Measurements from ENCODE around the gene SEL1L.
"Not testable (repeated sequence)": the region's sequence is repeated elsewhere in the genome, so short reads cannot be mapped to it uniquely, and the experiment has no call there.

The SEL1L gene

GRCh38 chr14:81464253-81465002 lies 69.2 kb downstream of the SEL1L start:
- no peaks in the 10 kb centered on the region for H3K27me3 ChIP-seq (ENCODE audit: control insufficient read depth, insufficient read depth, low read length)
- peak overlapping the region; percentile 73 for H2AFZ ChIP-seq
- H3K4me2 ChIP-seq (ENCODE audit: low read length), result peak overlapping the region; percentile 75
- no peaks in the 10 kb centered on the region for H3K79me2 ChIP-seq
- peak; percentile 88 for TF ChIP-seq CTCF (IDR thresholded peaks at IDR 0.05)
- no peak overlapping the region for H3K9ac ChIP-seq
- H3K36me3 ChIP-seq (ENCODE audit: control insufficient read depth, insufficient read depth, low read length), result no peaks in the 10 kb centered on the region
- no peaks in the 10 kb centered on the region for H3K4me1 ChIP-seq
- H3K9me3 ChIP-seq (ENCODE audit: control insufficient read depth, low read length), result no peaks in the 10 kb centered on the region
- H3K4me3 ChIP-seq (ENCODE audit: low read depth, low read length), result peak overlapping the region; percentile 50
- no peak overlapping the region for H3K27ac ChIP-seq

GRCh38 chr14:81462356-81462755 lies 71.3 kb downstream of the SEL1L start:
- H3K9ac ChIP-seq; H3K4me2 ChIP-seq (ENCODE audit: low read length); H3K79me2 ChIP-seq; H3K27me3 ChIP-seq (ENCODE audit: control insufficient read depth, insufficient read depth, low read length); H3K4me3 ChIP-seq (ENCODE audit: low read depth, low read length); H3K9me3 ChIP-seq (ENCODE audit: control insufficient read depth, low read length); H3K27ac ChIP-seq; H2AFZ ChIP-seq; H3K36me3 ChIP-seq (ENCODE audit: control insufficient read depth, insufficient read depth, low read length); H3K4me1 ChIP-seq: not testable (repeated sequence)

GRCh38 chr14:81459912-81460311 lies 73.7 kb downstream of the SEL1L start:
- no peaks in the 10 kb centered on the region for H3K9me3 ChIP-seq (ENCODE audit: control insufficient read depth, low read length)
- no peak overlapping the region for H2AFZ ChIP-seq
- TF ChIP-seq CTCF (IDR thresholded peaks at IDR 0.05), result no peak
- H3K27ac ChIP-seq, result no peak overlapping the region
- no peak overlapping the region for H3K4me3 ChIP-seq (ENCODE audit: low read depth, low read length)
- no peak overlapping the region for H3K4me2 ChIP-seq (ENCODE audit: low read length)
- H3K9ac ChIP-seq, result no peak overlapping the region
- no peaks in the 10 kb centered on the region for H3K79me2 ChIP-seq
- H3K27me3 ChIP-seq (ENCODE audit: control insufficient read depth, insufficient read depth, low read length), result no peaks in the 10 kb centered on the region
- H3K36me3 ChIP-seq (ENCODE audit: control insufficient read depth, insufficient read depth, low read length), result no peaks in the 10 kb centered on the region
- H3K4me1 ChIP-seq, result no peaks in the 10 kb centered on the region

- no peaks in the 10 kb centered on the region for H3K27me3 ChIP-seq (ENCODE audit: control insufficient read depth, insufficient read depth, low read length)
- no peaks in the 10 kb centered on the region for H3K9me3 ChIP-seq (ENCODE audit: control insufficient read depth, low read length)
- H3K27ac ChIP-seq, result no peak overlapping the region
These were observed 75.3 kb downstream of the SEL1L start for GRCh38 chr14:81458352-81458751.

GRCh38 chr14:81455390-81455789 lies 78.3 kb downstream of the SEL1L start:
- Histone ChIP-seq H3K27ac (no peak overlapping the region), H3K9me3 (ENCODE audit: control insufficient read depth, low read length) (no peaks in the 10 kb centered on the region), H3K4me1 (no peaks in the 10 kb centered on the region), H3K4me3 (ENCODE audit: low read depth, low read length) (no peak overlapping the region), H3K9ac (no peak overlapping the region), H3K36me3 (ENCODE audit: control insufficient read depth, insufficient read depth, low read length) (no peaks in the 10 kb centered on the region), H3K27me3 (ENCODE audit: control insufficient read depth, insufficient read depth, low read length) (no peaks in the 10 kb centered on the region), H2AFZ (no peak overlapping the region), H3K4me2 (ENCODE audit: low read length) (no peak overlapping the region), H3K79me2 (no peaks in the 10 kb centered on the region)
- no peak for TF ChIP-seq CTCF (IDR thresholded peaks at IDR 0.05)

More at GRCh38 chr14:81458352-81458751, 75.3 kb downstream of the SEL1L start:
- Histone ChIP-seq H3K9ac (no peak overlapping the region), H2AFZ (no peak overlapping the region), H3K79me2 (no peaks in the 10 kb centered on the region), H3K4me1 (no peaks in the 10 kb centered on the region), H3K4me3 (ENCODE audit: low read depth, low read length) (no peak overlapping the region), H3K36me3 (ENCODE audit: control insufficient read depth, insufficient read depth, low read length) (no peaks in the 10 kb centered on the region), H3K4me2 (ENCODE audit: low read length) (no peak overlapping the region)
- no peak for TF ChIP-seq CTCF (IDR thresholded peaks at IDR 0.05)
